HepG2 (cell line): ENCODE measurements around the gene CYB5R2. TPM values are rescaled to one million over a fixed set of nuclear protein-coding genes. Genes with fewer than 3 reads are reported as not detected.

ENCODE experiments used
- DPF2 ChIP-seq: sonication (generic); formaldehyde crosslinking; IDR thresholded peaks from 2 replicates; pipeline ENCODE4 v1.4.0; 2020; ENCODE audit warnings: mild to moderate bottlenecking, low read depth, missing genetic modification reagents, borderline replicate concordance
- HIC2 ChIP-seq: sonication (generic); formaldehyde crosslinking; IDR thresholded peaks from 2 replicates; pipeline ENCODE4 v1.9.0; 2022; ENCODE audit warnings: low read depth, missing genetic modification reagents
- HMGXB4 ChIP-seq, 2 experiments: sonication (generic) in 1 of 2; formaldehyde crosslinking in 1 of 2; IDR thresholded peaks; 2 replicates each; pipeline versions ENCODE4 v1.4.0 to v1.6.1; 2018 to 2020; ENCODE audit warnings: missing genetic modification reagents in 2 of 2, borderline replicate concordance in 1 of 2, low read depth in 1 of 2, mild to moderate bottlenecking in 1 of 2, missing biosample characterization in 1 of 2
- HNF1B ChIP-seq: sonication (generic); formaldehyde crosslinking; IDR thresholded peaks from 2 replicates; pipeline ENCODE4 v1.5.1; 2020; ENCODE audit warnings: mild to moderate bottlenecking, moderate library complexity, missing genetic modification reagents
- HNRNPH1 ChIP-seq: fragments of 200-400 bp; formaldehyde crosslinking; optimal IDR thresholded peaks from 2 replicates; pipeline ENCODE3; 2017; ENCODE audit warnings: mild to moderate bottlenecking, low read depth, low read length
- HNRNPL ChIP-seq: fragments of 200-400 bp; formaldehyde crosslinking; IDR thresholded peaks from 2 replicates; pipeline ENCODE4 v1.6.1; 2017; ENCODE audit warnings: mild to moderate bottlenecking, low read depth, low read length
- HOXD1 ChIP-seq: sonication (generic); formaldehyde crosslinking; IDR thresholded peaks from 2 replicates; pipeline ENCODE4 v1.5.0; 2020; ENCODE audit warnings: missing genetic modification reagents
- MAFF ChIP-seq: IDR thresholded peaks from 2 replicates; pipeline ENCODE4 v1.6.1; 2011; ENCODE audit warnings: low read depth, low read length, improper control_type of control experiment
- RBAK ChIP-seq: sonication (generic); formaldehyde crosslinking; IDR thresholded peaks from 2 replicates; pipeline ENCODE4 v1.5.1; 2020; ENCODE audit warnings: mild to moderate bottlenecking, missing genetic modification reagents
- SAP130 ChIP-seq: IDR thresholded peaks from 2 replicates; pipeline ENCODE4 v1.6.1; 2016; ENCODE audit warnings: low read depth
- SMC3 ChIP-seq: IDR thresholded peaks from 2 replicates; pipeline ENCODE4 v1.6.1; 2011; ENCODE audit warnings: low read length, improper control_type of control experiment
- SMYD3 ChIP-seq: sonication (generic); formaldehyde crosslinking; IDR thresholded peaks from 2 replicates; pipeline ENCODE4 v1.8.1; 2023; ENCODE audit warnings: mild to moderate bottlenecking, missing genetic modification reagents
- YEATS2 ChIP-seq: sonication (generic); formaldehyde crosslinking; IDR thresholded peaks from 2 replicates; pipeline ENCODE4 v1.4.0; 2020; ENCODE audit warnings: missing genetic modification reagents, borderline replicate concordance
- ZBTB21 ChIP-seq: sonication (generic); formaldehyde crosslinking; IDR thresholded peaks from 2 replicates; pipeline ENCODE4 v1.4.0; 2020; ENCODE audit warnings: missing genetic modification reagents
- ZKSCAN1 ChIP-seq: fragments of 150-350 bp; IDR thresholded peaks from 2 replicates; pipeline ENCODE4 v1.6.1; 2014; ENCODE audit warnings: low read length
- ZNF205 ChIP-seq: IDR thresholded peaks from 2 replicates; pipeline ENCODE4 v1.6.1; 2018; ENCODE audit warnings: missing biosample characterization, missing genetic modification reagents
- ZNF501 ChIP-seq: sonication (generic); formaldehyde crosslinking; IDR thresholded peaks from 2 replicates; pipeline ENCODE4 v1.5.1; 2020; ENCODE audit warnings: mild to moderate bottlenecking, moderate library complexity, missing genetic modification reagents
- ZNF607 ChIP-seq: sonication (generic); formaldehyde crosslinking; IDR thresholded peaks from 2 replicates; pipeline ENCODE4 v1.5.1; 2020; ENCODE audit warnings: missing genetic modification reagents, mild to moderate bottlenecking, borderline replicate concordance
- ZNF644 ChIP-seq: IDR thresholded peaks from 2 replicates; pipeline ENCODE4 v1.6.1; 2016; ENCODE audit warnings: low read depth
- ZNF784 ChIP-seq: sonication (generic); formaldehyde crosslinking; IDR thresholded peaks from 2 replicates; pipeline ENCODE4 v1.5.1; 2020; ENCODE audit warnings: missing genetic modification reagents, mild to moderate bottlenecking, borderline replicate concordance
- ZNF83 ChIP-seq: sonication (generic); formaldehyde crosslinking; IDR thresholded peaks from 2 replicates; pipeline ENCODE4 v1.4.0; 2020; ENCODE audit warnings: missing genetic modification reagents, mild to moderate bottlenecking, borderline replicate concordance
- ZNF883 ChIP-seq: sonication (generic); formaldehyde crosslinking; IDR thresholded peaks from 2 replicates; pipeline ENCODE4 v1.5.1; 2020; ENCODE audit warnings: mild to moderate bottlenecking, missing genetic modification reagents; ENCODE audit errors: not compliant biosample characterization
- polyA plus RNA-seq, 8 experiments: library from polyadenylated mRNA; depleted of rRNA in 3 of 8; stranded (reverse) in 7 of 8; unstranded in 1 of 8; fragments of >200 nt; fragmentation: Illumina TruSeq in 4 of 8; extraction: Trizol in 4 of 8; gene quantifications; 2 replicates each; pipeline versions ENCODE4 v1.2.1 to v1.2.3, GENCODE V29; 2011 to 2016; ENCODE audit warnings: low read depth in 4 of 8, missing spikeins in 1 of 8, mixed read lengths in 1 of 8; ENCODE audit not compliant: insufficient read depth in 1 of 8
- total RNA-seq, 5 experiments: library from RNA; depleted of rRNA; stranded (reverse); fragments of >200 nt; fragmentation: Illumina TruSeq; extraction: Trizol; gene quantifications; 2 replicates each; pipeline ENCODE4 v1.2.3, GENCODE V29; 2016; ENCODE audit warnings: low read depth in 1 of 5
- TF ChIP-seq, protein P1 (sequence below): sonication (generic); formaldehyde crosslinking; IDR thresholded peaks from 2 replicates; pipeline ENCODE4 v1.5.1; 2020; ENCODE audit warnings: missing genetic modification reagents, mild to moderate bottlenecking, borderline replicate concordance

The CYB5R2 gene
- total and polyA plus RNA-seq, 2 of the 13 experiments (the other 11 are each of a cell fraction or from before 2014, with no cell fraction given) = 0.40 to 0.51 TPM

GRCh38 chr11:7665473-7666291 is 7.6 kb downstream of the CYB5R2 start (continued):
- TF ChIP-seq ZNF883 (CRISPR knock-in tag) (peak; percentile 35), ZNF607 (CRISPR knock-in tag) (peak; percentile 48; the same call in 1 of the 2 replicates), ZBTB21 (CRISPR knock-in tag) (no peak), SMC3 (peak; percentile 86), HNF1B (CRISPR knock-in tag) (no peak), ZNF83 (CRISPR knock-in tag) (no peak), DPF2 (no peak), ZNF501 (CRISPR knock-in tag) (0 out of 2 replicates have a peak, but pooled peaks have one; percentile 32), HOXD1 (CRISPR knock-in tag) (0 out of 2 replicates have a peak, but pooled peaks have one; percentile 32), HMGXB4 (CRISPR knock-in tag; IDR thresholded peaks at IDR 0.05; ENCODE audit: borderline replicate concordance in 1 of 2, low read depth in 1 of 2) (peak in 1 of 2 experiments; percentile 55; a peak in 1 of 4 replicates), RBAK (CRISPR knock-in tag) (no peak), SMYD3 (no peak), HIC2 (CRISPR knock-in tag) (no peak), ZNF205 (CRISPR knock-in tag) (no peak), HNRNPL (no peak), ZNF784 (CRISPR knock-in tag) (0 out of 2 replicates have a peak, but pooled peaks have one; percentile 27), HNRNPH1 (no peak), SAP130 (CRISPR knock-in tag) (peak; percentile 28; the same call in 1 of the 2 replicates), MAFF (no peak), ZKSCAN1 (no peak), ZNF644 (CRISPR knock-in tag) (no peak), YEATS2 (CRISPR knock-in tag) (no peak)
- TF ChIP-seq, protein P1, sequence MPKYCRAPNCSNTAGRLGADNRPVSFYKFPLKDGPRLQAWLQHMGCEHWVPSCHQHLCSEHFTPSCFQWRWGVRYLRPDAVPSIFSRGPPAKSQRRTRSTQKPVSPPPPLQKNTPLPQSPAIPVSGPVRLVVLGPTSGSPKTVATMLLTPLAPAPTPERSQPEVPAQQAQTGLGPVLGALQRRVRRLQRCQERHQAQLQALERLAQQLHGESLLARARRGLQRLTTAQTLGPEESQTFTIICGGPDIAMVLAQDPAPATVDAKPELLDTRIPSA = no peak
